AG04449 (cell line): ENCODE measurements around the gene DPH6.
"Not testable (repeated sequence)": the region's sequence is repeated elsewhere in the genome, so short reads cannot be mapped to it uniquely, and the experiment has no call there.

Source experiments
- CTCF ChIA-PET: fragments of 350-600 bp; formaldehyde crosslinking; extraction: SDS; loops from one replicate; lab custom pipeline; 2021; ENCODE audit warnings: antibody characterized with exemption; lab: Yijun Ruan, JAX
- POLR2A ChIA-PET: fragments of 400-600, 350-600 bp; formaldehyde crosslinking; extraction: SDS; loops from one replicate; lab custom pipeline; 2020; ENCODE audit warnings: antibody characterized with exemption, inconsistent platforms; lab: Yijun Ruan, JAX
- DNase-seq: peaks from one replicate; pipeline ENCODE4 v3.0.0-alpha.2; 2010; ENCODE audit warnings: low read depth, low spot score
- H3K4me3 ChIP-seq: 2 replicates; pipeline ENCODE4 v1.5.1; 2011; ENCODE audit warnings: low read depth, mild to moderate bottlenecking, control low read depth, low read length
- TF ChIP-seq, protein P1 (sequence below): IDR thresholded peaks from one replicate; pipeline ENCODE4 v1.5.1; 2011; ENCODE audit warnings: mild to moderate bottlenecking, moderate library complexity, low read length, control low read depth, inconsistent platforms; ENCODE audit not compliant: insufficient read depth; ENCODE audit errors: missing control alignments

DPH6 gene

GRCh38 chr15:35329521-35329961, 216.4 kb downstream of the DPH6 start:
- CTCF ChIA-PET = no interaction called here
- H3K4me3 ChIP-seq = no peak overlapping the region
- TF ChIP-seq, protein P1, sequence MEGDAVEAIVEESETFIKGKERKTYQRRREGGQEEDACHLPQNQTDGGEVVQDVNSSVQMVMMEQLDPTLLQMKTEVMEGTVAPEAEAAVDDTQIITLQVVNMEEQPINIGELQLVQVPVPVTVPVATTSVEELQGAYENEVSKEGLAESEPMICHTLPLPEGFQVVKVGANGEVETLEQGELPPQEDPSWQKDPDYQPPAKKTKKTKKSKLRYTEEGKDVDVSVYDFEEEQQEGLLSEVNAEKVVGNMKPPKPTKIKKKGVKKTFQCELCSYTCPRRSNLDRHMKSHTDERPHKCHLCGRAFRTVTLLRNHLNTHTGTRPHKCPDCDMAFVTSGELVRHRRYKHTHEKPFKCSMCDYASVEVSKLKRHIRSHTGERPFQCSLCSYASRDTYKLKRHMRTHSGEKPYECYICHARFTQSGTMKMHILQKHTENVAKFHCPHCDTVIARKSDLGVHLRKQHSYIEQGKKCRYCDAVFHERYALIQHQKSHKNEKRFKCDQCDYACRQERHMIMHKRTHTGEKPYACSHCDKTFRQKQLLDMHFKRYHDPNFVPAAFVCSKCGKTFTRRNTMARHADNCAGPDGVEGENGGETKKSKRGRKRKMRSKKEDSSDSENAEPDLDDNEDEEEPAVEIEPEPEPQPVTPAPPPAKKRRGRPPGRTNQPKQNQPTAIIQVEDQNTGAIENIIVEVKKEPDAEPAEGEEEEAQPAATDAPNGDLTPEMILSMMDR = no peak
- POLR2A ChIA-PET = no interaction called here
- DNase-seq = no peak

DNA sequence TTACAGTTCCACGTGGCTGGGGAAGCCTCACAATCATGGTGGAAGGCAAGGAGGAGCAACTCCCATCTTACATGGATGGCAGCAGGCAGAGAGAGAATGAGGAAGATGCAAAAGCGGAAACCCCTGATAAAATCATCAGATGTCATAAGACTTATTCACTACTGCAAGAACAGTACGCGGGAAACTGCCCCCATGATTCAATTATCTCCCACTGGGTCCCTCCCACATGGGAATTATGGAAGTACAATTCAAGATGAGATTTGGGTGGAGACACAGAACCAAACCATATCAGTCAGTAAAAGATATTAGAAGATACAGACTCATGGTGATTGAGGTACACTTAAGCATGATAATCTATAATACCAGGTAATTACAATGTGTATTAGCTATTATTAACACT, 217.1 kb downstream of the DPH6 start:
- POLR2A ChIA-PET, CTCF ChIA-PET: not testable (repeated sequence)

DNA sequence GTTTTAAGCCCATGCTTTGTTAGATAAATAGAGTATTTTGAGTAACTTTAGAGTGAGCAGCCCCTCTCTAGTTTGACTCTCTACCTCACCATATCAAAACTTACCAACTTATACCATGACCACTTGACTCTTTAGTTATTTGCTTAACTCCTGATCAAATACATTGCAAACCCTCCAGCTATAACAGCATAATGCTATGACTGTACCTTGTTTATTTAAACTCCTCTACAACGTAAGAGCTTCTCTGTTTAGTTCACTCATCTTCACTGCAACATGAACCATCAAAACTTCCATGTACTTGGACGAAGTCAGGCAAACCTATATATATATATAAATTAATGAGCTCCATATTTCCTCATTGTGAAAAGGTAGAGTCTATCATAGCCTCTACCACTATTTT, 218.2 kb downstream of the DPH6 start:
- DNase-seq = no peak
- H3K4me3 ChIP-seq = no peak overlapping the region
- ChIA-PET POLR2A (no interaction called here), CTCF (interaction anchor here (3.0 kb wide), 1 partner anchor 116 kb away, joined by 10 read pairs; no protein-coding TSS in a partner anchor)
- TF ChIP-seq, protein P1 = no peak

More for the DNA sequence above, 217.1 kb downstream of the DPH6 start:
- H3K4me3 ChIP-seq, DNase-seq: not testable (repeated sequence)

- CTCF ChIA-PET = interaction anchor here (1.0 to 3.0 kb wide), 2 partner anchors 111 to 119 kb away, joined by 3 to 10 read pairs; no protein-coding TSS in a partner anchor
- POLR2A ChIA-PET = no interaction called here
- TF ChIP-seq, protein P1 = no peak
- no peak overlapping the region for H3K4me3 ChIP-seq
- no peak for DNase-seq
These were observed 220.5 kb downstream of the DPH6 start for GRCh38 chr15:35325374-35325941.

GRCh38 chr15:35323141-35323540, 222.8 kb downstream of the DPH6 start:
- no peak overlapping the region for H3K4me3 ChIP-seq
- ChIA-PET POLR2A (no interaction called here), CTCF (interaction anchor here (0.7 to 1.5 kb wide), 2 partner anchors 122 to 649 kb away, joined by 3 to 4 read pairs; no protein-coding TSS in a partner anchor)
- TF ChIP-seq, protein P1 = no peak
- no peak for DNase-seq

- ChIA-PET POLR2A (no interaction called here), CTCF (no interaction called here)
- TF ChIP-seq, protein P1 = no peak
- no peak overlapping the region for H3K4me3 ChIP-seq
- no peak for DNase-seq
These were observed 224.0 kb downstream of the DPH6 start for GRCh38 chr15:35321926-35322325.

DNA sequence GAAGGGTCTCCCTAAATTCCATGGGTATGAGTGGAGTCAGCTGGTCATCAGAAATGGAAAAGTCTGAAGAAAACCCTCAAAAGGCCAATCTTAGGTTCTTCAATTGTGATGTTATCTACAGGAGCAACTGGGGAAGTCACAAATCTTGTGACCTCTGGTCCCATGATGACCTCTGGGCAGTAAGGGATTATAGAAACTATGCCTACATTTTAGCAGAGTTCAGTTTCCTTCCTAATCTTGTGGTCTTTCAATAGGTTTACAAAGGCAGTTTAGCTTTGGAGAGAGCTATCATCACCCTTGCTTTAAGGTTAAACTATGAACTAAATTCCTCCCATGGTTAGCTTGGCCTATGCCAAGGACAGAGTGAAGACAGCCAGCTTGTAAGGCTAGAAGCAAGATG, 225.1 kb downstream of the DPH6 start:
- ChIA-PET CTCF (interaction anchor here (1.2 kb wide), 1 partner anchor 32 kb away, joined by 3 read pairs; no protein-coding TSS in a partner anchor), POLR2A (no interaction called here)
- DNase-seq = no peak
- no peak overlapping the region for H3K4me3 ChIP-seq
- TF ChIP-seq, protein P1 = no peak
